Thyroid gland (tissue), 4 donors: ENCODE results near the gene SIRPD.

Experiments
- CTCF ChIP-seq, 6 experiments: fragments of 200-600 bp in 3 of 6; fragments of 450-650 bp in 3 of 6; sonication (generic) in 3 of 6; IDR thresholded peaks; one replicate each; pipeline ENCODE4 v1.5.1; 2016 to 2019; ENCODE audit warnings: antibody characterized with exemption in 6 of 6, mild to moderate bottlenecking in 2 of 6, inconsistent platforms in 1 of 6, moderate library complexity in 1 of 6
- POLR2A ChIP-seq, 2 donors: fragments of 450-650 bp; IDR thresholded peaks; one replicate each; pipeline ENCODE4 v1.6.1; 2017; ENCODE audit warnings: antibody characterized with exemption in 2 of 2, mild to moderate bottlenecking in 2 of 2, moderate library complexity in 1 of 2

GRCh38 chr20:1566701-1567100, 9.2 kb upstream of the SIRPD start:
- TF ChIP-seq CTCF (IDR thresholded peaks at IDR 0.05) = no peak
- TF ChIP-seq POLR2A (IDR thresholded peaks at IDR 0.05) = no peak
